GM18519 (cell line): ENCODE measurements around the gene RPS14.
"Not testable (repeated sequence)": the region's sequence is repeated elsewhere in the genome, so short reads cannot be mapped to it uniquely, and the experiment has no call there.

Source experiments
- ATAC-seq: cut with Tn5 transposase; IDR thresholded peaks from one replicate; pipeline ENCODE4 v1.9.1; 2021; ENCODE audit warnings: mild to moderate bottlenecking, moderate library complexity; ENCODE audit not compliant: unreplicated experiment, low FRiP score

RPS14 gene

GRCh38 chr5:150481972-150482406 is 32.5 kb upstream of the RPS14 start:
- no peak for ATAC-seq

- ATAC-seq: no peak
Observed at GRCh38 chr5:150481708-150481965, 32.1 kb upstream of the RPS14 start.

GRCh38 chr5:150479416-150479815 is 29.9 kb upstream of the RPS14 start:
- no peak for ATAC-seq

GRCh38 chr5:150476568-150476967 is 27.0 kb upstream of the RPS14 start:
- not testable (repeated sequence) for ATAC-seq

GRCh38 chr5:150473673-150474358 is 24.3 kb upstream of the RPS14 start:
- ATAC-seq: no peak

- ATAC-seq: no peak
Observed at GRCh38 chr5:150469718-150470469, 20.4 kb upstream of the RPS14 start.

- ATAC-seq: no peak
Observed at GRCh38 chr5:150468206-150468605, 18.7 kb upstream of the RPS14 start.

GRCh38 chr5:150465927-150466326 is 16.4 kb upstream of the RPS14 start:
- no peak for ATAC-seq

- ATAC-seq: no peak
Observed at GRCh38 chr5:150464554-150465012, 15.0 kb upstream of the RPS14 start.

- peak; percentile 64 for ATAC-seq
Observed at GRCh38 chr5:150461231-150461630, 11.7 kb upstream of the RPS14 start.

- ATAC-seq: no peak
Observed at GRCh38 chr5:150460781-150461180, 11.2 kb upstream of the RPS14 start.

GRCh38 chr5:150458802-150459557 is 9.4 kb upstream of the RPS14 start:
- peak; percentile 55 for ATAC-seq

GRCh38 chr5:150457562-150458240 is 8.2 kb upstream of the RPS14 start:
- no peak for ATAC-seq

GRCh38 chr5:150457121-150457520 is 7.6 kb upstream of the RPS14 start:
- ATAC-seq: no peak

GRCh38 chr5:150454492-150455229 is 5.1 kb upstream of the RPS14 start:
- ATAC-seq: no peak

- ATAC-seq: not testable (repeated sequence)
Observed at GRCh38 chr5:150454027-150454426, 4.5 kb upstream of the RPS14 start.

GRCh38 chr5:150452914-150453313 is 3.4 kb upstream of the RPS14 start:
- ATAC-seq: no peak

- no peak for ATAC-seq
Observed at GRCh38 chr5:150451594-150451993, 2.1 kb upstream of the RPS14 start.

GRCh38 chr5:150448952-150449516 is 505 bp downstream of the RPS14 start:
- ATAC-seq: no peak

- ATAC-seq: no peak
Observed at GRCh38 chr5:150448334-150448733, 1.2 kb downstream of the RPS14 start.
